Measurements from ENCODE around the gene CTNND2. TPM values are rescaled to one million over a fixed set of nuclear protein-coding genes. Genes with fewer than 3 reads are reported as not detected.

Gene CTNND2
- under 1 TPM; 0.05 to 0.50 TPM for total RNA-seq
- polyA plus RNA-seq = under 1 TPM; 0.21 to 0.33 TPM

GRCh38 chr5:11904265-11904906, at the start of gene CTNND2:
Gene CTNND2 (minus strand): TSS chr5:11904446. CDS start chr5:11903853, 593 bp downstream.
- no peak for DNase-seq (ENCODE audit: low spot score)
- Histone ChIP-seq H3K4me1 (ENCODE audit: control insufficient read depth in 4 of 4, insufficient read depth in 4 of 4, low read length in 3 of 4) (peaks cover 5 to 14% (median 8%) of the 10 kb centered on the region in 4 donors), H3K9me3 (ENCODE audit: control insufficient read depth in 4 of 4, low read length in 3 of 4) (no peaks in the 10 kb centered on the region), H3K9ac (ENCODE audit: low read depth in 1 of 2, low read length in 2 of 2) (no peak within 1 kb of the TSS), H3K27me3 (ENCODE audit: control insufficient read depth in 4 of 4, insufficient read depth in 4 of 4, low read length in 3 of 4) (peaks cover 0 to 15% (median 5%) of the 10 kb centered on the region in 4 donors), H3K27ac (ENCODE audit: low read depth in 1 of 2, low read length in 2 of 2) (no peak within 1 kb of the TSS), H3K4me3 (ENCODE audit: low read depth in 1 of 3, low read length in 3 of 3) (peak within 1 kb of the TSS in 2 of 3 donors; percentile 30 to 64), H3K36me3 (ENCODE audit: control insufficient read depth in 4 of 4, insufficient read depth in 3 of 4, low read depth in 1 of 4, low read length in 3 of 4) (no peaks in the 10 kb centered on the region)
- 3% methylated on average over 64 of the region's 64 CpGs for WGBS
- TF ChIP-seq REST (IDR thresholded peaks at IDR 0.05) (no peak), TAF1 (conservative IDR thresholded peaks at IDR 0.05) (no peak), EGR1 (IDR thresholded peaks at IDR 0.05; ENCODE audit: low read depth in 2 of 2) (no peak), RAD21 (IDR thresholded peaks at IDR 0.05) (no peak), NR2F2 (IDR thresholded peaks at IDR 0.05) (no peak), FOXA2 (IDR thresholded peaks at IDR 0.05) (no peak), ATF3 (IDR thresholded peaks at IDR 0.05) (no peak), GABPA (IDR thresholded peaks at IDR 0.05 in 1 of 2, conservative IDR thresholded peaks at IDR 0.05 in 1 of 2) (no peak), CTCF (IDR thresholded peaks at IDR 0.05; ENCODE audit: low read depth, low read length, missing input control) (no peak)

- Histone ChIP-seq H3K36me3 (ENCODE audit: control insufficient read depth in 4 of 4, insufficient read depth in 3 of 4, low read depth in 1 of 4, low read length in 3 of 4) (no peaks in the 10 kb centered on the region), H3K4me1 (ENCODE audit: control insufficient read depth in 4 of 4, insufficient read depth in 4 of 4, low read length in 3 of 4) (no peaks in the 10 kb centered on the region), H3K9me3 (ENCODE audit: control insufficient read depth in 4 of 4, low read length in 3 of 4) (peaks cover 0 to 6% (median 0%) of the 10 kb centered on the region in 4 donors), H3K9ac (ENCODE audit: low read depth in 1 of 2, low read length in 2 of 2) (no peak overlapping the region), H3K27me3 (ENCODE audit: control insufficient read depth in 4 of 4, insufficient read depth in 4 of 4, low read length in 3 of 4) (no peaks in the 10 kb centered on the region), H3K27ac (ENCODE audit: low read depth in 1 of 2, low read length in 2 of 2) (no peak overlapping the region), H3K4me3 (ENCODE audit: low read depth in 1 of 3, low read length in 3 of 3) (no peak overlapping the region)
- DNase-seq (ENCODE audit: low spot score) = no peak
- TF ChIP-seq MAX (IDR thresholded peaks at IDR 0.05) (no peak), RXRA (IDR thresholded peaks at IDR 0.05) (no peak), NR2F2 (IDR thresholded peaks at IDR 0.05) (no peak), SP1 (IDR thresholded peaks at IDR 0.05) (no peak), HNF4A (conservative IDR thresholded peaks at IDR 0.05) (no peak), RAD21 (IDR thresholded peaks at IDR 0.05) (no peak), REST (IDR thresholded peaks at IDR 0.05) (no peak), GABPA (IDR thresholded peaks at IDR 0.05 in 1 of 2, conservative IDR thresholded peaks at IDR 0.05 in 1 of 2) (no peak), ZBTB33 (IDR thresholded peaks at IDR 0.05) (no peak), EGR1 (IDR thresholded peaks at IDR 0.05; ENCODE audit: low read depth in 2 of 2) (no peak), YY1 (IDR thresholded peaks at IDR 0.05) (no peak), JUND (IDR thresholded peaks at IDR 0.05) (no peak), FOXA2 (IDR thresholded peaks at IDR 0.05) (no peak), FOXA1 (IDR thresholded peaks at IDR 0.05) (no peak), TAF1 (conservative IDR thresholded peaks at IDR 0.05) (no peak), CTCF (IDR thresholded peaks at IDR 0.05; ENCODE audit: low read depth, low read length, missing input control) (no peak)
Measured at GRCh38 chr5:11946317-11946716, 42.1 kb upstream of the CTNND2 start.
